Effector memory CD4-positive, alpha-beta T cell (primary cell): ENCODE data around the gene SLC35F3.
"Not testable (repeated sequence)": the region's sequence is repeated elsewhere in the genome, so short reads cannot be mapped to it uniquely, and the experiment has no call there.

Source experiments
- DNase-seq, 3 donors: peaks; one replicate each; pipeline ENCODE4 v3.0.0-alpha.2; 2020
- H3K27ac ChIP-seq: 2 replicates; pipeline ENCODE4 v1.7.0; 2013; ENCODE audit warnings: mild to moderate bottlenecking, low read length, moderate library complexity; ENCODE audit not compliant: insufficient read depth, poor library complexity, severe bottlenecking
- H3K27me3 ChIP-seq: replicated peaks from 2 replicates; pipeline ENCODE4 v1.7.0; 2013; ENCODE audit warnings: mild to moderate bottlenecking, low read length; ENCODE audit not compliant: insufficient read depth, control insufficient read depth, poor library complexity, severe bottlenecking
- H3K36me3 ChIP-seq: 2 replicates; pipeline ENCODE4 v1.7.0; 2013; ENCODE audit warnings: mild to moderate bottlenecking, low read length, moderate library complexity; ENCODE audit not compliant: control insufficient read depth, insufficient read depth
- H3K4me1 ChIP-seq: 2 replicates; pipeline ENCODE4 v1.7.0; 2013; ENCODE audit warnings: low read length, mild to moderate bottlenecking; ENCODE audit not compliant: control insufficient read depth, insufficient read depth, poor library complexity, severe bottlenecking
- H3K4me3 ChIP-seq: 2 replicates; pipeline ENCODE4 v1.7.0; 2013; ENCODE audit warnings: low read length, low read depth, mild to moderate bottlenecking; ENCODE audit not compliant: insufficient read depth, poor library complexity, severe bottlenecking
- H3K9me3 ChIP-seq: 2 replicates; pipeline ENCODE4 v1.7.0; 2013; ENCODE audit warnings: mild to moderate bottlenecking, low read length, moderate library complexity; ENCODE audit not compliant: control insufficient read depth

The SLC35F3 gene

DNA sequence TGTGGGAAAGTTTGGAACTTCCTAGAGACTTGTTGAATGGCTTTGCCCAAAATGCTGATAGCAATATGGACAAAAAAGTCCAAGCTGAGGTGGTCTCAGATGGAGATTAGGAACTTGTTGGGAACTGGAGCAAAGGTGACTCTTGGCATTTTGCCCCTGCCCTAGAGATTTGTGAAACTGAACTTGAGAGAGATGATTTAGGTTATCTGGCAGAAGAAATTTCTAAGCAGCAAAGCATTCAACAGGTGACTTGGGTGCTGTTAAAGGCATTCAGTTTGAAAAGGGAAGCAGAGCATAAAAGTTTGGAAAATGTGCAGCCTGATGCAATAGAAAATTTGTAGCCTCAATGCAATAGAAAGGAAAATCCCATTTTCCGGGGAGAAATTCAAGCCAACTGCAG is 306.0 kb downstream of the SLC35F3 start:
- H3K4me1 ChIP-seq, DNase-seq, H3K9me3 ChIP-seq, H3K4me3 ChIP-seq, H3K27ac ChIP-seq, H3K36me3 ChIP-seq: not testable (repeated sequence)
- peaks cover 13% of the 10 kb centered on the region for H3K27me3 ChIP-seq

DNA sequence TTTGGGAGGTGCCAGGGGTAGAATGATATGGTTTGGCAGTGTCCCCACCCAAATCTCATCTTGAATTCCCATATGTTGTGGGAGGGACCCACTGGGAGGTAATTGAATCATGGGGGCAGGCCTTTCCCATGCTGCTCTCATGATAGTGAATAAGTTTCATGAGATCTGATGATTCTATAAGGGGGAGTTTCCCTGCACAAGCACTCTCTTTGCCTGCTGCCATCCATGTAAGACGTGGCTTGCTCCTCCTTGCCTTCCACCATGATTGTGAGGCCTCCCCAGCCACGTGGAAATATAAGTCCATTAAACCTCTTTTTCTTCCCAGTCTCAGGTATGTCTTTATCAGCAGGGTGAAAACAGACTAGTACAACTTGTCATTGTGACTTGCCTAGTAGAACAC is 307.4 kb downstream of the SLC35F3 start:
- H3K27ac ChIP-seq, DNase-seq, H3K36me3 ChIP-seq, H3K9me3 ChIP-seq, H3K4me3 ChIP-seq, H3K4me1 ChIP-seq: not testable (repeated sequence)
- H3K27me3 ChIP-seq = peaks cover 16% of the 10 kb centered on the region

DNA sequence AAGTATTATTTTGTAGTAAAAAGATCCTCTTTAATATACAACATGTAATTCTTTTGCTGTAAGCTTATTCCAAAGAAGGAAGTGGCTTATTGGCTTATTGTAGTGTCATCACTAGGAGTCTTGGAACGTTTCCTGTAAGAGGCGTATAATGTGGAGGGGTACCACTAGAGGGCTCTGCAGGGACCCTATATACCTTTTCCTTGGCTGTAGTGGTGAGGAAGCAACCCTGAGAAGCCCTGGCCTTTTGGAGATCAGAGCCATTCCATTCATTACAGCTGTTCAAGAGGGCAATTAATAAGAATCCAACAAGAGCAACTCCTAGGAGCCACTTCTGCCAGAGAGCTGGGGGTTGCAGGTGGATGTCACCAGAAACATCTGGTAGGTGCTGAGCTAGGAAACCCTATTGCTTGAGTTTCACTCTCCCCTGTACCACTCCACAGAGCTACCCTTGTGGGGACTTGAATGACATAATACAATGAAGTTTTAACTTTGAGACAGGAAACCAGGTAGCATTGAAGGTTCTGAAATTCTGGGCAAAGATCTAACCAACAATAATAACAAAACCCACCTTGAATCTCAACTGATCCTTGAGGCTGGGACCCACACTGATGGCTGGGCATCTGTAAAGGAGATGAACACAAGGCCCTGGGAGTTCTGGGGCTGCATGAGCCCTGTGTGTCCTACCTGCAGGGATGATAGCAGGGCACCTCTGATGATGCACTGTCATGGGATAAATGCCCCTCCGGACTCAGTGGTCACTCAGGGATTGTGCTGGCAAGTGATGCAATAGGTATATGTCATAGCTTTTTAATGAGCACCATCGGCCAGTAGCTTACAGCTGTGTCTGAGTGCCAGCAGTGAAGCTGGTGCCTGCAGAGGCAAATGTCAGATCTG is 308.5 kb downstream of the SLC35F3 start:
- H3K27ac ChIP-seq = no peak overlapping the region
- peak in 1 of 3 donors; percentile 11 for DNase-seq

DNA sequence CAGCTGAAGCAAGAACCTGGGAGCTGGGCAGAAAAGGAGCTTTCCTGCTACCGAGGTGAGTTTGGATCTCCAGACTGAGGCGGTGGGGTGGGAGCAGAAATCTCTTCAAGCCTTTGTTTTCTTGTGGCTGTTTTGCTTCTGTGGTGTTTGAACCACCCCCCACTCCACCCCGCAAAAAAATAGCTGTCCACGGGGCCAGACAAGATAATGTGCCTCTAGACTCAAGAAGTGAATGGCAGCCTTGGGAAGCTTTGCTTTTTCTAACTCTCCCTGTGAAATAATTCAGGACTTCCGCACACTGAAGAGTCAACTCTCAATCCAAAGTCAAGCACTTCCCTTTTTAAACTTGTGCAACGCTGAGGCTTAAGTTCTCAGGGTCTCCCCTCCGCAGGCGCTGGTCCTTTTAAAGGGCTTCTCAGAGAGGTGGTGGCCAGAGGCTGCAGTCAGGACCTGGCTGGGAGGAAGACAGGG is 309.2 kb downstream of the SLC35F3 start:
- no peak overlapping the region for H3K27ac ChIP-seq
- H3K9me3 ChIP-seq = no peaks in the 10 kb centered on the region
- H3K4me1 ChIP-seq = peaks cover 7% of the 10 kb centered on the region
- H3K4me3 ChIP-seq = peak overlapping the region; percentile 31
- DNase-seq = no peak
- no peaks in the 10 kb centered on the region for H3K36me3 ChIP-seq
- H3K27me3 ChIP-seq = peaks cover 16% of the 10 kb centered on the region

More for the DNA sequence above, 308.5 kb downstream of the SLC35F3 start:
- peaks cover 7% of the 10 kb centered on the region for H3K4me1 ChIP-seq
- no peaks in the 10 kb centered on the region for H3K36me3 ChIP-seq
- H3K4me3 ChIP-seq = no peak overlapping the region
- no peaks in the 10 kb centered on the region for H3K9me3 ChIP-seq
- H3K27me3 ChIP-seq = peaks cover 16% of the 10 kb centered on the region

DNA sequence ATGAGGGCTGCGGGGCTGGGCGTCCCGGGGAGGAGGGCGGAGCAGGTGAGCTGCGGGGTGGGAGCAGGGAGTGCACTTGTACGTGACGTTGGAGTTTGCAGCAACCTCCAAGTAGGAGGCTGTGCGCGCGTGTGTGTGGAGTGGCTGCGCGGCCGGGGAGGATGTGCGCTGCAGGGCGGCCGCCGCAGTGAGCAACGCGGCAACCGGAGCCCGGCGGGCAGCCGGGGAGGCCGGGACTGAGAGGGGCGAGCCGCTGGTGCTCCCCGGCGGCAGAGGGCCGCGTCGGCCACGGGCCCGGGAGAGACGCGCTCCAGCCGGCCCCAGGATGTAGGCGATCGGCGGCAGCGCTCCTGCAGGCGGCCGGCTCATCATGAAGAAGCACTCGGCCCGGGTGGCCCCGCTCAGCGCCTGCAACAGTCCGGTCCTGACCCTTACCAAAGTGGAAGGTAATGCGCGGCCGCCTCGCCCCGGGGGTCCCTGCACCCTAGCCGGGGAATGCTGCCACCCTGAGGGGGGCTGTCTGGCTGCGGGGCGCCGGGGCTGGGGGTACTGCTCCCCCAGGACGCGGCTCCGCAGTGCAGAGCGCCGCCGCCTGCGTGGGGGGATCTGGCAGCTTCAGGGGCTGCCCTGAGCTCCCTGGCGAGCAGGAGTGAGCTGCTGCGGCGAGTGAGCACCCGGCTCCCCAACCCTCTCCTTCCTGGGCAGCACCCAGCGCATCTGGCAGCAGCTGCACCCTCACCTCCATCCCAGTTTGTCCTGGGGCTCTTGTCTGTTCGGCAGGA is 309.8 kb downstream of the SLC35F3 start:
- DNase-seq = no peak
- H3K4me1 ChIP-seq = peaks cover 7% of the 10 kb centered on the region

DNA sequence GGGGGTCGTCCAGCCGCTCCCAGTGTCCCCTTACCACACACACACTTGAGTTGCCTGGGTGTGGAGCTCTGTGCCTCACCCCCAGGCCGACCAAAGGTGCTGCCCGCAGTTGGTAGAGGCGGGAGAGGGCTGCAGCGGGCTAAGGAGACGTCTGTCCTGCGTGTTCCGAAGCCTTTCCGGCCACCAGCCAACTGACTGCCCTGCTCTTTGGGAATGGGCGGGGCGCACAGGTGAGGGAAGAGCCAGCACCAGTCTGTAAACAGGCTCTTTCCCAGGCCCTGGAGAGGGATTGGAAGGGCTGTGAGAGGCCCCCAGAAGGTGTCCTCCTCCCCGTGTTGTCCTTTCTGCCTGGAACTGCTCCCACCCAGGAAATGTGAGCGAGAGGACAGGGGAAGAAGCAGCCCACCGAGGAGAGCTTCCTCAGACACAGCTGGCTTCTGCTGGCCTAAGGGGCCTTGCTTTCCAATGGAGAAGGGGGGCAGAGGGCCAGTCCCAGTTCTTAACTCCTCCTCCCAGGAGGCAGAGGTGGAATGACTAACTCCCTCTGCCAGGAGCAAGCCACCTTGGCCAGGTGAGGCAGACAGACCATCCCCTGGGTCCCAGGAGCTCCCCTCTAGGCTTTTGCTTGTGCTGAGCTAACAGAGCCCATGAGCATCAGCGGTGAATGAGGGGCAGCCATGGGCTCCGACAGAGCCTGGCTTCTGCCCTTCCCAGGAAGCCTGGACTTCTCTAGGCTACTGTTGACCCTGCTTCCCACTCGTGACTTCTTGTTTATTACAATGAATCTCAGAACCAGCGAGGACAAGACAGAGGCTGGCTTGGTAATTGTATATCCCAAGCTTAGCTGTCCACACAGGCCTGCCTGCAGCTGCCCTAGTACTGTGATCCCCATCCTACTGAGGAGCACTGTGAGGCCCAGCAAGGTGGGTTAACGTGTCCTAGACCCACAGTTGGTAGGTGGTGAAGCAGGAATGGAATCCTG is 310.7 kb downstream of the SLC35F3 start:
- Histone ChIP-seq H3K36me3 (no peaks in the 10 kb centered on the region), H3K9me3 (no peaks in the 10 kb centered on the region), H3K27ac (no peak overlapping the region), H3K27me3 (peaks cover 16% of the 10 kb centered on the region), H3K4me1 (peaks cover 7% of the 10 kb centered on the region), H3K4me3 (peak overlapping the region; percentile 50)
- DNase-seq = no peak

More for the DNA sequence above, 309.8 kb downstream of the SLC35F3 start:
- Histone ChIP-seq H3K4me3 (peak overlapping the region; percentile 50), H3K27me3 (peaks cover 16% of the 10 kb centered on the region), H3K36me3 (no peaks in the 10 kb centered on the region), H3K27ac (no peak overlapping the region), H3K9me3 (no peaks in the 10 kb centered on the region)

DNA sequence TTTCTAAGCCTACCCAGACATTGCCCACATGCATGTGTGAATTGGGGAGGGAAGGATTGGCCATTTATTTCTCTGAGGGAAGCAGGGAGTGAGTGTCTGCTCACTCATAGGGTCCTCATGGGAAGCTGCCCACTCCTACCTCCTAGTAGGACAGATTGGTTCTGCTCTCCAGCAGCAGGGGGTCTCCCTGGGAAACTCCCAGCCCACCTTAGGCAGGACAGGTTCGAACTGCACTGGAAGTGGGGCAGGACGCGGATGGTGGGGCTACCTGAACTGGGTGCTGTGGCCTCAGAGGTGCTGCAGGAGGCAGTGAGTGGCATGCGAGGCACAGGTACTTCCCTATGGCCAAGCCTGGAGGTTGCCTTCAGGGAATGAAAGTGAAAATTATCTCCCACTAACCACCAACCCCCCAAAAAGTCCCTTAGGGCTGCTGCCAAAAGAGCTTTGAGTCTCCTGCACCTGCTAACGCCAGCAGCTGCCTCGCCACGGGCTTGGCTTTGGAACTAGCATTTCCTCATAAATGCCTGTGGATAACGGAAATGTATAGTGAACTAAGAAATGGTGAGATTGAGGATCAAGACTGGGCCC is 311.7 kb downstream of the SLC35F3 start:
- peaks cover 16% of the 10 kb centered on the region for H3K27me3 ChIP-seq
- H3K4me3 ChIP-seq = no peak overlapping the region
- H3K9me3 ChIP-seq = no peaks in the 10 kb centered on the region
- H3K27ac ChIP-seq = no peak overlapping the region
- no peak for DNase-seq
- no peaks in the 10 kb centered on the region for H3K36me3 ChIP-seq
- peaks cover 7% of the 10 kb centered on the region for H3K4me1 ChIP-seq

DNA sequence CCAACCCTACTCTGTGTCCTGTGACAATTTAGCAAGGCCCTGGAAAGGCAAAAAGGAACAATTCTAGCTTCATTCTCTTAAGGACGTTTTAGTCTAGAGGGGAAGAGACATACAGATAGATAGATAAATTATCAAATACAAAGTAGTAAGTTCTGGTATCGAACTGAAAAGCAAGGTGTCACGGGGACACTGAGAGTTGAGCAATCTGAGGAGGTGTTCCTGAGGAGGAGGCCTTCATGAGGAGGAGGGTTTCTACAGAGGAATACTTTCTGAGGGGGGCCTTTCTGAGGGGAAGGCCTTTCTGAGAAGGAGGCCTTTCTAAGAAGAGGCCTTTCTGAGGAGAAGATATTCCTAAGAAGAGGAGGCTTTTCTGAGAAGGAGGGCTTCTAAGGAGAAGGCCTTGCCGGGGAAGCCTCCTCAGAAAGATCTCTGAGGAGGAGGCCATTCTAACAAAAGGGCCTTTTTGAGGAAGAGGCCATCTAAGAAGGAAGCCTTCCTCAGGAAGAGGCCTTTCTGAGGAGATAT is 312.9 kb downstream of the SLC35F3 start:
- Histone ChIP-seq H3K4me3 (no peak overlapping the region), H3K36me3 (no peaks in the 10 kb centered on the region), H3K4me1 (peaks cover 7% of the 10 kb centered on the region), H3K27ac (no peak overlapping the region), H3K9me3 (no peaks in the 10 kb centered on the region), H3K27me3 (peaks cover 16% of the 10 kb centered on the region)
- no peak for DNase-seq

DNA sequence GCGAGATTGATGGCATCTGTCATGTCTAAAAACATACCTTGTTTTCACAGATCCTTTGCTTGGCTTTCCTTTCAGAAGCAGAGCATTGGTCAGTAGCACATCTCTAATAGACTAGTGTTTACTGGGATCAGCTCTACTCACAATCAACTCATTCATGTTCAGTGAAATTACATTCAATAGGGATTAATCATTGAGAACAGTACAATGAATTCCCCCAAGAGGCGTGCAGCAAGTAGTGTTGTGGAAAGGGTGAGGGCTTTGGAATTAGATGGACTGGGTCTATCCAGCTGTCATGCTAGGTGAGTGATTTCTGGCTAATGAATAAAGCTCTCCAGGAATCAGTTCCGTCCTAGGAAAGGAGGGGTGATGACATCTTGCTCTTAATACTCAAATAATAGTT is 313.6 kb downstream of the SLC35F3 start:
- H3K4me1 ChIP-seq = peaks cover 7% of the 10 kb centered on the region
- no peaks in the 10 kb centered on the region for H3K9me3 ChIP-seq
- no peaks in the 10 kb centered on the region for H3K36me3 ChIP-seq
- no peak for DNase-seq
- H3K4me3 ChIP-seq = no peak overlapping the region
- no peak overlapping the region for H3K27ac ChIP-seq
- peaks cover 16% of the 10 kb centered on the region for H3K27me3 ChIP-seq
